Kidney (tissue), 14 donors: ENCODE results near the gene SMAD7. TPM values are rescaled to one million over a fixed set of nuclear protein-coding genes. Genes with fewer than 3 reads are reported as not detected.

Source experiments
- DNase-seq, 5 donors: peaks; one replicate each; pipeline ENCODE4 v3.0.0-alpha.2; 2013 to 2020
- FAIRE-seq: peaks from 2 replicates; lab custom pipeline; 2012; peaks lifted over from hg19 to GRCh38; lab: Jason Lieb, UNC
- H3K27ac ChIP-seq, 2 donors: one replicate each; pipeline ENCODE4 v1.7.0; 2013; ENCODE audit warnings: low read depth in 2 of 2, low read length in 2 of 2, inconsistent platforms in 1 of 2
- H3K27me3 ChIP-seq: one replicate; pipeline ENCODE4 v1.7.1; 2013; ENCODE audit warnings: low read length, inconsistent platforms; ENCODE audit not compliant: control insufficient read depth, insufficient read depth
- H3K36me3 ChIP-seq, 3 donors: one replicate each; pipeline versions ENCODE4 v1.7.0 to v1.7.1; 2013; ENCODE audit warnings: low read length in 3 of 3, control low read depth in 1 of 3, inconsistent platforms in 1 of 3; ENCODE audit not compliant: insufficient read depth in 3 of 3, control insufficient read depth in 2 of 3
- H3K4me1 ChIP-seq, 3 donors: one replicate each; pipeline versions ENCODE4 v1.7.0 to v1.7.1; 2013; ENCODE audit warnings: low read length in 3 of 3, inconsistent platforms in 1 of 3, low read depth in 1 of 3; ENCODE audit not compliant: control insufficient read depth in 2 of 3, insufficient read depth in 2 of 3
- H3K4me3 ChIP-seq, 3 donors: one replicate each; pipeline versions ENCODE4 v1.7.0 to v1.8.1; 2013; ENCODE audit warnings: low read length in 3 of 3, control low read depth in 1 of 3, inconsistent platforms in 1 of 3
- H3K9ac ChIP-seq, 3 donors: one replicate each; pipeline versions ENCODE4 v1.7.0 to v1.7.1; 2013; ENCODE audit warnings: low read length in 3 of 3, control low read depth in 1 of 3, inconsistent platforms in 1 of 3
- H3K9me3 ChIP-seq, 3 donors: one replicate each; pipeline versions ENCODE4 v1.7.0 to v1.7.1; 2013; ENCODE audit warnings: low read length in 3 of 3, control low read depth in 1 of 3, inconsistent platforms in 1 of 3; ENCODE audit not compliant: control insufficient read depth in 2 of 3, insufficient read depth in 1 of 3
- CTCF ChIP-seq: IDR thresholded peaks from 3 replicates; pipeline ENCODE4 v1.5.1; 2012; ENCODE audit warnings: mild to moderate bottlenecking, moderate library complexity, borderline replicate concordance; ENCODE audit not compliant: insufficient read depth; ENCODE audit errors: extremely low read depth
- intact Hi-C: fragments of 100-400 bp; cut with DNase I; formaldehyde crosslinking; loops from one replicate; pipeline ENCODE4 v1.11.1; 2022
- polyA plus RNA-seq: library from polyadenylated mRNA; stranded (reverse); fragments of 350-450 nt; fragmentation: Illumina TruSeq; extraction: RNeasy Lipid Tissue Mini Kit (QIAGEN cat#74804); gene quantifications from one replicate; pipeline ENCODE4 v1.2.3, GENCODE V29; 2014; ENCODE audit warnings: low read depth, low replicate concordance; ENCODE audit not compliant: insufficient read depth
- total RNA-seq: library from RNA; stranded (reverse); fragmentation: NEBNext Ultra II Directional; extraction: Animal tissue kit (Norgen Biotek cat#: 25700); gene quantifications from one replicate; pipeline ENCODE4 v1.2.1, GENCODE V29; 2021
- donor health status: control.
- donor health status: control.
- donor health status: control.
- donor health status: control.
- donor health status: control.
- donor health status: DM: yes; HTN: yes; CAD: no.
- donor health status: Normal renal cell carcinoma (clear cell type).

The SMAD7 gene
- total and polyA plus RNA-seq, 2 donors from 2014 or later: 17.3 to 32.6 TPM

GRCh38 chr18:48942554-48943261, 8.1 kb downstream of the SMAD7 start:
- FAIRE-seq (peak; percentile 96), DNase-seq (peak; percentile 89 to 96 (median 93))
- Histone ChIP-seq H3K9ac (peak overlapping the region; percentile 8 to 84 (median 14)), H3K9me3 (no peaks in the 10 kb centered on the region), H3K36me3 (peaks cover 0 to 43% (median 3%) of the 10 kb centered on the region in 3 donors), H3K27me3 (no peaks in the 10 kb centered on the region), H3K4me1 (peaks cover 14 to 85% (median 81%) of the 10 kb centered on the region in 3 donors), H3K4me3 (peak overlapping the region in 2 of 3 donors; percentile 42 to 99), H3K27ac (peak overlapping the region; percentile 92)
- TF ChIP-seq CTCF: no peak
- intact Hi-C loops: loop anchor here (10.0 kb wide), 1 partner anchor 98 kb away; no protein-coding TSS in a partner anchor

GRCh38 chr18:48942086-48942485, 8.7 kb downstream of the SMAD7 start:
- no peaks in the 10 kb centered on the region for H3K27me3 ChIP-seq
- no peaks in the 10 kb centered on the region for H3K9me3 ChIP-seq
- FAIRE-seq (no peak), DNase-seq (peak in 1 of 5 donors; percentile 31)
- no peak for TF ChIP-seq CTCF
- H3K9ac ChIP-seq: peak overlapping the region; percentile 8 to 84 (median 14)
- peak overlapping the region in 2 of 3 donors; percentile 12 to 99 for H3K4me3 ChIP-seq
- peaks cover 14 to 88% (median 82%) of the 10 kb centered on the region in 3 donors for H3K4me1 ChIP-seq
- H3K27ac ChIP-seq: peak overlapping the region; percentile 82 to 92
- peaks cover 0 to 37% (median 3%) of the 10 kb centered on the region in 3 donors for H3K36me3 ChIP-seq
- intact Hi-C loops: loop anchor here (10.0 kb wide), 1 partner anchor 97 kb away; no protein-coding TSS in a partner anchor

- Histone ChIP-seq H3K36me3 (peaks cover 0 to 37% (median 3%) of the 10 kb centered on the region in 3 donors), H3K4me1 (peaks cover 14 to 86% (median 82%) of the 10 kb centered on the region in 3 donors), H3K4me3 (peak overlapping the region; percentile 12 to 99 (median 32)), H3K27me3 (no peaks in the 10 kb centered on the region), H3K27ac (peak overlapping the region; percentile 82 to 92), H3K9me3 (no peaks in the 10 kb centered on the region), H3K9ac (peak overlapping the region in 2 of 3 donors; percentile 49 to 84)
- FAIRE-seq (no peak), DNase-seq (no peak)
- TF ChIP-seq CTCF: no peak
- intact Hi-C loops: loop anchor here (10.0 kb wide), 1 partner anchor 97 kb away; no protein-coding TSS in a partner anchor
These were observed 9.1 kb downstream of the SMAD7 start for GRCh38 chr18:48941672-48942071.
